ENCODE results near the gene ABTB2. TPM values are rescaled to one million over a fixed set of nuclear protein-coding genes. Genes with fewer than 3 reads are reported as not detected.

Gene ABTB2
- total and polyA plus RNA-seq, 2 donors (not counting 1 experiment from before 2014, with no cell fraction given) = 1.0 to 5.8 TPM

DNA sequence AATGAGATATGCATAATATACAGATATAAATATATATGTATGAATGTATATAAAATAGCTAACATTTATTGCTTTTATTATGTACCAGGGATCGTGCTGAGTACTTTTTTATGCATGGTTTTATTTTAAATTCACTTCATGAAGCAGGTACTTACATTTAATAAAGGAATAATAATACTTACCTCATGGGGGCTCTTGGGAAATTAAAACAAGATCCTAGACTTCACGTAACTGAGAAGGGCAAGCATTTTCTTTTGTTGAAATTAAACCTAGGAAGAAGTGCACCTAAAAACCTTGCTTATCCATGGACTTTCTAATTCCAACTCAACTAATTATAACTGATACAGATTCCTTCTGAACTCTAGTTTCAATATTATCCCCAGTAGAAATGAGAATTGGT is 40.0 kb upstream of the ABTB2 start:
- Histone ChIP-seq H3K79me2 (ENCODE audit: control insufficient read depth, insufficient read depth, low read length) (no peaks in the 10 kb centered on the region), H2AFZ (ENCODE audit: low read length) (no peak overlapping the region), H4K20me1 (ENCODE audit: control insufficient read depth, extremely low read depth, insufficient read depth, low read length) (no peaks in the 10 kb centered on the region), H3K36me3 (ENCODE audit: control insufficient read depth, insufficient read depth, low read length) (no peaks in the 10 kb centered on the region), H3K4me1 (ENCODE audit: control insufficient read depth, extremely low read depth, insufficient read depth, low read length) (peaks cover 2% of the 10 kb centered on the region), H3K27me3 (ENCODE audit: control insufficient read depth, insufficient read depth, low read length) (no peaks in the 10 kb centered on the region), H3K4me2 (ENCODE audit: extremely low read depth, insufficient read depth, low read length) (no peak overlapping the region), H3K9ac (ENCODE audit: insufficient read depth, low read length) (no peak overlapping the region), H3K4me3 (replicated peaks in 1 of 4; ENCODE audit: control extremely low read depth in 1 of 4, insufficient read depth in 1 of 4, low read depth in 3 of 4, low read length in 4 of 4) (no peak overlapping the region), H3K9me3 (ENCODE audit: control insufficient read depth, insufficient read depth, low read depth, low read length) (no peaks in the 10 kb centered on the region), H3K27ac (ENCODE audit: insufficient read depth, low read length) (no peak overlapping the region)
- no peak for DNase-seq (ENCODE audit: low read depth in 2 of 2)
- no peak for TF ChIP-seq EZH2 (IDR thresholded peaks at IDR 0.05; ENCODE audit: low read length, missing control alignments)
- TF ChIP-seq, protein P1, sequence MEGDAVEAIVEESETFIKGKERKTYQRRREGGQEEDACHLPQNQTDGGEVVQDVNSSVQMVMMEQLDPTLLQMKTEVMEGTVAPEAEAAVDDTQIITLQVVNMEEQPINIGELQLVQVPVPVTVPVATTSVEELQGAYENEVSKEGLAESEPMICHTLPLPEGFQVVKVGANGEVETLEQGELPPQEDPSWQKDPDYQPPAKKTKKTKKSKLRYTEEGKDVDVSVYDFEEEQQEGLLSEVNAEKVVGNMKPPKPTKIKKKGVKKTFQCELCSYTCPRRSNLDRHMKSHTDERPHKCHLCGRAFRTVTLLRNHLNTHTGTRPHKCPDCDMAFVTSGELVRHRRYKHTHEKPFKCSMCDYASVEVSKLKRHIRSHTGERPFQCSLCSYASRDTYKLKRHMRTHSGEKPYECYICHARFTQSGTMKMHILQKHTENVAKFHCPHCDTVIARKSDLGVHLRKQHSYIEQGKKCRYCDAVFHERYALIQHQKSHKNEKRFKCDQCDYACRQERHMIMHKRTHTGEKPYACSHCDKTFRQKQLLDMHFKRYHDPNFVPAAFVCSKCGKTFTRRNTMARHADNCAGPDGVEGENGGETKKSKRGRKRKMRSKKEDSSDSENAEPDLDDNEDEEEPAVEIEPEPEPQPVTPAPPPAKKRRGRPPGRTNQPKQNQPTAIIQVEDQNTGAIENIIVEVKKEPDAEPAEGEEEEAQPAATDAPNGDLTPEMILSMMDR (conservative IDR thresholded peaks at IDR 0.05 in 1 of 2, IDR thresholded peaks at IDR 0.05 in 1 of 2; ENCODE audit: low read depth in 1 of 2, low read length in 2 of 2) = no peak

DNA sequence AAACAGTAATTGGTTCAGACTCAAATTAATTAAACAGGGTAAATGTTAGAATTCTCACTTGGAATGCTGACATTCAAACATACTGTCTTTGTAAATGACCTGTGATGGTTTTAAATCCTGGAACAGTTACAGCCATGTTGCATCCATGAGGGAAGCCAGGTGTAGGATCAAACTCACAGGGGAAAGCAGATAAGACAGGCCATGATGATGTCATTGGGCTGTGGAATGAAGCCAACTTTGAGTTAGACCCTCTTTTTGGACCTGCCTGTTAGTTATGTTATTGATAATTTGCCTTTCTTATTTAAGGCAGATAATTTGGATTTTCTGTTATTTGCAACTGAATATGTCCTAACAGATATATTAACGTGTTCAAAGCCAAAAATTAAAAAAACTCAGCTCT is 39.3 kb upstream of the ABTB2 start:
- Histone ChIP-seq H3K27me3 (ENCODE audit: control insufficient read depth, insufficient read depth, low read length) (no peaks in the 10 kb centered on the region), H3K79me2 (ENCODE audit: control insufficient read depth, insufficient read depth, low read length) (no peaks in the 10 kb centered on the region), H3K36me3 (ENCODE audit: control insufficient read depth, insufficient read depth, low read length) (no peaks in the 10 kb centered on the region), H3K9me3 (ENCODE audit: control insufficient read depth, insufficient read depth, low read depth, low read length) (no peaks in the 10 kb centered on the region), H4K20me1 (ENCODE audit: control insufficient read depth, extremely low read depth, insufficient read depth, low read length) (no peaks in the 10 kb centered on the region), H3K27ac (ENCODE audit: insufficient read depth, low read length) (no peak overlapping the region), H2AFZ (ENCODE audit: low read length) (no peak overlapping the region), H3K4me1 (ENCODE audit: control insufficient read depth, extremely low read depth, insufficient read depth, low read length) (peaks cover 2% of the 10 kb centered on the region), H3K4me2 (ENCODE audit: extremely low read depth, insufficient read depth, low read length) (no peak overlapping the region), H3K9ac (ENCODE audit: insufficient read depth, low read length) (no peak overlapping the region), H3K4me3 (replicated peaks in 1 of 4; ENCODE audit: control extremely low read depth in 1 of 4, insufficient read depth in 1 of 4, low read depth in 3 of 4, low read length in 4 of 4) (no peak overlapping the region)
- TF ChIP-seq, protein P1 (conservative IDR thresholded peaks at IDR 0.05 in 1 of 2, IDR thresholded peaks at IDR 0.05 in 1 of 2; ENCODE audit: low read depth in 1 of 2, low read length in 2 of 2) = no peak
- TF ChIP-seq EZH2 (IDR thresholded peaks at IDR 0.05; ENCODE audit: low read length, missing control alignments) = no peak
- no peak for DNase-seq (ENCODE audit: low read depth in 2 of 2)

DNA sequence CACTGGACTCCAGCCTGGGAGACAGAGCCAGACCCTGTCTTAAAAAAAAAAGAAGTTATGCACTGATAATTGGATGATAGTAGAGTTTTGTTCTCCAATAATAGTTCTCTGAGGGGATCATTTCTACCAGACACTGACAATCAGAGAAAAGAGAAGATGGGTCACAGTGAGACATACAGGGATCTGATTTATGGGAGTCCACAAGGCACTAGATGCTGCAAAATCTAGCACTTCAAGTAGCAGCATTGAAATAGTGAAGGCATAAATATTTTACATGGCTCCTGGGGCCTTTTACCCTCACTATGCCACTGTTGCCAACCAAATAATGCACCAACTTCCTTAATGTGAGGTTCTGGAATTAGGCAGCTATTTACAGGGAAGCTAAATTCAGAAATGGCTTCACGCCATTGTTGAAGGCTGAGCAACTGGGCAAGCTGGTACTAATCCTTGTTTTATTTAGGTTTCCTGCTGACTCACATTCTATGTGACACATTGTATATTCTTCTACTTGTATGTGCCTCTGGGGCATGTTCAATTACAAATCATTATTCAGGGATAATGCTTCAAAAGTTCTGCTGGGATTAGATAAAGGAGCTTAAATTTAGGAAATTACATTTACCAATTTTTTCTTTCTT is 38.2 kb upstream of the ABTB2 start:
- peak; percentile 56 for DNase-seq (ENCODE audit: low read depth in 2 of 2)
- Histone ChIP-seq H3K4me3 (replicated peaks in 1 of 4; ENCODE audit: control extremely low read depth in 1 of 4, insufficient read depth in 1 of 4, low read depth in 3 of 4, low read length in 4 of 4) (no peak overlapping the region), H3K27ac (ENCODE audit: insufficient read depth, low read length) (no peak overlapping the region), H3K79me2 (ENCODE audit: control insufficient read depth, insufficient read depth, low read length) (no peaks in the 10 kb centered on the region), H3K4me2 (ENCODE audit: extremely low read depth, insufficient read depth, low read length) (peak overlapping the region; percentile 15), H3K9ac (ENCODE audit: insufficient read depth, low read length) (no peak overlapping the region), H3K36me3 (ENCODE audit: control insufficient read depth, insufficient read depth, low read length) (no peaks in the 10 kb centered on the region), H3K4me1 (ENCODE audit: control insufficient read depth, extremely low read depth, insufficient read depth, low read length) (peaks cover 2% of the 10 kb centered on the region), H2AFZ (ENCODE audit: low read length) (no peak overlapping the region), H3K9me3 (ENCODE audit: control insufficient read depth, insufficient read depth, low read depth, low read length) (no peaks in the 10 kb centered on the region), H3K27me3 (ENCODE audit: control insufficient read depth, insufficient read depth, low read length) (no peaks in the 10 kb centered on the region), H4K20me1 (ENCODE audit: control insufficient read depth, extremely low read depth, insufficient read depth, low read length) (no peaks in the 10 kb centered on the region)
- TF ChIP-seq, protein P1 (conservative IDR thresholded peaks at IDR 0.05 in 1 of 2, IDR thresholded peaks at IDR 0.05 in 1 of 2; ENCODE audit: low read depth in 1 of 2, low read length in 2 of 2) = no peak
- no peak for TF ChIP-seq EZH2 (IDR thresholded peaks at IDR 0.05; ENCODE audit: low read length, missing control alignments)
